DOHH2 (cell line): ENCODE results near the gene LYPD1.

Experiments
- CTCF ChIP-seq: fragments of 200-600 bp; sonication (generic); IDR thresholded peaks from one replicate; pipeline ENCODE4 v1.5.1; 2014; ENCODE audit warnings: antibody characterized with exemption, mild to moderate bottlenecking, low read depth, low read length; ENCODE audit not compliant: poor library complexity, severe bottlenecking
- EZH2phosphoT487 ChIP-seq: fragments of 200-600 bp; sonication (generic); IDR thresholded peaks from 2 replicates; pipeline ENCODE4 v1.6.1; 2017; ENCODE audit warnings: borderline replicate concordance, mild to moderate bottlenecking, antibody characterized with exemption, low read length, moderate library complexity, mixed read lengths

DNA sequence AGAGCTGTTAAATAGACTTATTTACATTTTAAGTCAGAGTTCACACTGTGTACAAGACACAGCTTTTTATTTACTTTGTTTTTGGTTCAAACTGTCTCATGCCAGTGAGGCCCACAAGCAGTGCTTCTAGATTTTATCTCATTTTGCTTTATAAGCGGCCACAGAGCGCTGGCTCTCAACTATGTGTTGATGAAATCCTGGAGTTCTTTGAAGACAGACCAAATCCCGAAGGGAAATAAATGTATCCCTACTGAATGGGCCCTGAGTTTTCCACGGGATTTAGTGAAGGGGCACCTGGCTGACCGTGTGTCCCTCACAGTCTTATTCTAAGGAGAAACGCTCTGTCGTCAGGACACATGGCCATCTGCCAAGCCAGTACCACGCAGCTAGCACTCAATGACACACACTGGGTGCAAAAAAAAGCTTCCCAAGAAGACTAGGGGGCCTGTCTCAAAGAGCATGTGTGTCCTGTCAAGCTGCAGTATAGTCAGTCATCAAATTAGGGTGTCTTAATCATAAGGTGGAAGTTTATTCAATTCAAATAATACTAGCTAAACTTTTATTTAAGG lies 23.4 kb downstream of the LYPD1 start:
- TF ChIP-seq CTCF: no peak
- no peak for TF ChIP-seq EZH2phosphoT487
